Stimulated activated CD4-positive, alpha-beta T cell treated with anti-CD3 and anti-CD28 coated beads, TNF-alpha, amount 100 ng/mL, for 48 hours (primary cell): ENCODE measurements around the gene PPP2R2D.
"Not testable (repeated sequence)": the region's sequence is repeated elsewhere in the genome, so short reads cannot be mapped to it uniquely, and the experiment has no call there.

Experiments
- DNase-seq, 3 donors: peaks; one replicate each; pipeline ENCODE4 v3.0.0-alpha.2; 2020; ENCODE audit warnings: low read depth in 3 of 3

Gene PPP2R2D

GRCh38 chr10:131949041-131949862, 48.4 kb downstream of the PPP2R2D start:
- no peak for DNase-seq

- not testable (repeated sequence) for DNase-seq
Measured at GRCh38 chr10:131949908-131950307, 49.1 kb downstream of the PPP2R2D start.

- DNase-seq: no peak
Measured at GRCh38 chr10:131954356-131954965, 53.7 kb downstream of the PPP2R2D start.

- no peak for DNase-seq
Measured at GRCh38 chr10:131955591-131956340, 55.0 kb downstream of the PPP2R2D start.

- no peak for DNase-seq
Measured at GRCh38 chr10:131959841-131960240, 59.0 kb downstream of the PPP2R2D start.

- DNase-seq: no peak
Measured at GRCh38 chr10:131960631-131961046, 59.8 kb downstream of the PPP2R2D start.

- no peak for DNase-seq
Measured at GRCh38 chr10:131961047-131961776, 60.4 kb downstream of the PPP2R2D start.

- DNase-seq: no peak
Measured at GRCh38 chr10:131961777-131962662, 61.2 kb downstream of the PPP2R2D start.

- DNase-seq: no peak
Measured at GRCh38 chr10:131963350-131963749, 62.5 kb downstream of the PPP2R2D start.

GRCh38 chr10:131963811-131964210, 63.0 kb downstream of the PPP2R2D start:
- no peak for DNase-seq

- no peak for DNase-seq
Measured at GRCh38 chr10:131964298-131964697, 63.5 kb downstream of the PPP2R2D start.

- no peak for DNase-seq
Measured at GRCh38 chr10:131968949-131969348, 68.1 kb downstream of the PPP2R2D start.

GRCh38 chr10:131970946-131971345, 70.1 kb downstream of the PPP2R2D start:
- no peak for DNase-seq

GRCh38 chr10:131971591-131971990, 70.8 kb downstream of the PPP2R2D start:
- DNase-seq: no peak

GRCh38 chr10:131972474-131973071, 71.8 kb downstream of the PPP2R2D start:
- no peak for DNase-seq

GRCh38 chr10:131973160-131973951, 72.5 kb downstream of the PPP2R2D start:
- DNase-seq: no peak

- no peak for DNase-seq
Measured at GRCh38 chr10:131974034-131974817, 73.4 kb downstream of the PPP2R2D start.

- no peak for DNase-seq
Measured at GRCh38 chr10:131975003-131975402, 74.2 kb downstream of the PPP2R2D start.

GRCh38 chr10:131975796-131976195, 75.0 kb downstream of the PPP2R2D start:
- no peak for DNase-seq
